Endothelial cell of umbilical vein (primary cell): ENCODE measurements around the gene SCIN. TPM values are rescaled to one million over a fixed set of nuclear protein-coding genes. Genes with fewer than 3 reads are reported as not detected.

Experiments used
- BruUV-seq: library from RNA; stranded (reverse); fragments of 400-500 nt; replicated peaks from 2 replicates; lab custom pipeline; 2021; lab: Mats Ljungman, UMichigan
- CTCF ChIA-PET: fragments of 300-600, 350-600 bp; sonication (Branson Sonifier 250); formaldehyde crosslinking; loops from one replicate; lab custom pipeline; 2021; ENCODE audit warnings: antibody characterized with exemption, inconsistent platforms; lab: Charles Lee
- POLR2A ChIA-PET: fragments of 300-600, 350-600 bp; sonication (Branson Sonifier 250); formaldehyde crosslinking; loops from one replicate; lab custom pipeline; 2021; ENCODE audit warnings: antibody characterized with exemption, inconsistent platforms; lab: Charles Lee
- DNase-seq: peaks from one replicate; pipeline ENCODE4 v3.0.0-alpha.2; 2011; ENCODE audit warnings: low read depth, low spot score
- FAIRE-seq: peaks from 2 replicates; lab custom pipeline; 2011; peaks lifted over from hg19 to GRCh38; lab: Jason Lieb, UNC
- H2AFZ ChIP-seq: 2 replicates; pipeline ENCODE4 v1.6.0; 2012; ENCODE audit warnings: low read depth, low read length, control low read depth, inconsistent platforms
- H3K27ac ChIP-seq: 2 replicates; pipeline ENCODE4 v1.5.1; 2011; ENCODE audit warnings: low read depth, mild to moderate bottlenecking, control low read depth, low read length, moderate library complexity; ENCODE audit not compliant: insufficient read depth
- H3K27me3 ChIP-seq, 2 experiments: 2 replicates each; pipeline versions ENCODE4 v1.6.0 to v1.6.1; 2011; ENCODE audit warnings: low read length in 2 of 2, mixed read lengths in 1 of 2; ENCODE audit not compliant: control insufficient read depth in 2 of 2, insufficient read depth in 2 of 2
- H3K36me3 ChIP-seq, 2 experiments: 2 replicates in 1 of 2; 3 replicates in 1 of 2; pipeline ENCODE4 v1.5.1; 2011; ENCODE audit warnings: low read length in 2 of 2, mild to moderate bottlenecking in 1 of 2, moderate library complexity in 1 of 2; ENCODE audit not compliant: control insufficient read depth in 2 of 2, insufficient read depth in 2 of 2; ENCODE audit errors: extremely low read depth in 1 of 2
- H3K4me1 ChIP-seq: 3 replicates; pipeline ENCODE4 v1.5.1; 2011; ENCODE audit warnings: mild to moderate bottlenecking, low read length; ENCODE audit not compliant: control insufficient read depth, insufficient read depth; ENCODE audit errors: extremely low read depth
- H3K4me2 ChIP-seq: 2 replicates; pipeline ENCODE4 v1.6.1; 2011; ENCODE audit warnings: low read length, control low read depth, mixed read lengths; ENCODE audit not compliant: insufficient read depth
- H3K4me3 ChIP-seq, 3 experiments: fragments of 200-600 bp in 1 of 3; sonication (generic), shearing (Covaris generic) in 1 of 3; replicated peaks in 1 of 3; 2 replicates each; pipeline ENCODE4 v1.5.1; 2011 to 2016; ENCODE audit warnings: control low read depth in 3 of 3, low read length in 3 of 3, mild to moderate bottlenecking in 2 of 3, inconsistent platforms in 1 of 3, low read depth in 1 of 3, moderate library complexity in 1 of 3; ENCODE audit not compliant: insufficient read depth in 1 of 3
- H3K79me2 ChIP-seq: 2 replicates; pipeline ENCODE4 v1.6.0; 2012; ENCODE audit warnings: low read length, inconsistent platforms; ENCODE audit not compliant: control insufficient read depth, insufficient read depth
- H3K9ac ChIP-seq: replicated peaks from 2 replicates; pipeline ENCODE3; 2011; ENCODE audit warnings: low read length, control low read depth; ENCODE audit not compliant: insufficient read depth; ENCODE audit errors: extremely low read depth
- H3K9me1 ChIP-seq: replicated peaks from 3 replicates; pipeline ENCODE4 v1.6.0; 2011; ENCODE audit warnings: mild to moderate bottlenecking, low read length; ENCODE audit not compliant: control insufficient read depth, insufficient read depth; ENCODE audit errors: extremely low read depth
- H3K9me3 ChIP-seq: replicated peaks from 2 replicates; pipeline ENCODE4 v1.5.1; 2012; ENCODE audit warnings: low read length, inconsistent platforms; ENCODE audit not compliant: control insufficient read depth, insufficient read depth
- H4K20me1 ChIP-seq: replicated peaks from 2 replicates; pipeline ENCODE3; 2011; ENCODE audit warnings: mild to moderate bottlenecking, low read length; ENCODE audit not compliant: control insufficient read depth, insufficient read depth; ENCODE audit errors: extremely low read depth
- CTCF ChIP-seq, 2 donors: IDR thresholded peaks; 1 replicate in 1 of 2; 2 replicates in 1 of 2; pipeline ENCODE4 v1.5.1; 2011; ENCODE audit warnings: low read length in 2 of 2, mild to moderate bottlenecking in 2 of 2, moderate library complexity in 2 of 2, control low read depth in 1 of 2, inconsistent platforms in 1 of 2, low read depth in 1 of 2; ENCODE audit not compliant: insufficient read depth in 1 of 2; ENCODE audit errors: extremely low read depth in 1 of 2
- EZH2 ChIP-seq: IDR thresholded peaks from 2 replicates; pipeline ENCODE4 v1.6.1; 2012; ENCODE audit warnings: borderline replicate concordance, low read depth, mild to moderate bottlenecking, moderate library complexity, low read length, inconsistent platforms; ENCODE audit not compliant: severe bottlenecking
- FOS ChIP-seq: IDR thresholded peaks from 2 replicates; pipeline ENCODE4 v1.6.1; 2011; ENCODE audit warnings: mild to moderate bottlenecking, low read length, moderate library complexity, borderline replicate concordance; ENCODE audit not compliant: insufficient read depth
- GATA2 ChIP-seq: IDR thresholded peaks from 2 replicates; pipeline ENCODE4 v1.7.0; 2011; ENCODE audit warnings: low read depth, mild to moderate bottlenecking, moderate library complexity, mixed read lengths, low read length; ENCODE audit not compliant: insufficient read length, insufficient read depth
- JUN ChIP-seq: IDR thresholded peaks from 2 replicates; pipeline ENCODE4 v1.6.1; 2011; ENCODE audit warnings: borderline replicate concordance, low read depth; ENCODE audit not compliant: insufficient read length, insufficient read depth
- MYC ChIP-seq: IDR thresholded peaks from one replicate; pipeline ENCODE4 v1.6.1; 2011; ENCODE audit warnings: mild to moderate bottlenecking, low read depth, low read length
- POLR2A ChIP-seq: IDR thresholded peaks from 2 replicates; pipeline ENCODE4 v1.6.1; 2012; ENCODE audit warnings: low read depth, mild to moderate bottlenecking, control low read depth, low read length
- POLR2AphosphoS5 ChIP-seq: IDR thresholded peaks from 2 replicates; pipeline ENCODE4 v1.6.1; 2012; ENCODE audit warnings: low read depth, mild to moderate bottlenecking, control low read depth, low read length, moderate library complexity; ENCODE audit not compliant: insufficient read depth
- dilution Hi-C: fragments of 300-500 bp; cut with MboI; formaldehyde crosslinking; loops from one replicate; pipeline ENCODE4 v1.15.0; 2019; ENCODE audit warnings: low sequenced_read_pairs; ENCODE audit not compliant: extremely low pct_ligation_motif_present
- intact Hi-C: fragments of 100-400 bp; cut with micrococcal nuclease; formaldehyde crosslinking; loops from one replicate; pipeline ENCODE4 v1.10.0; 2022
- polyA plus RNA-seq, 4 experiments: library from polyadenylated mRNA; depleted of rRNA in 3 of 4; stranded (reverse) in 3 of 4; unstranded in 1 of 4; fragments of >200 nt; gene quantifications; 2 replicates each; pipeline versions ENCODE4 v1.2.1 to v1.2.3, GENCODE V29; 2011 to 2012; ENCODE audit warnings: missing spikeins in 1 of 4
- total RNA-seq: library from RNA; stranded (reverse); gene quantifications from 2 replicates; pipeline ENCODE4 v1.2.3, GENCODE V29; 2021
- TF ChIP-seq, protein P1 (sequence below): IDR thresholded peaks from 2 replicates; pipeline ENCODE4 v1.6.1; 2011; ENCODE audit not compliant: insufficient read depth, insufficient read length

The SCIN gene
- total and polyA plus RNA-seq, 2 donors (not counting 3 experiments of a cell fraction or from before 2014, with no cell fraction given) = 0.07 to 0.69 TPM

GRCh38 chr7:12572941-12573575, 2.5 kb downstream of the SCIN start:
- no peak overlapping the region for H2AFZ ChIP-seq
- dilution Hi-C loops (no loop called here), intact Hi-C loops (no loop called here)
- DNase-seq (no peak), FAIRE-seq (no peak)
- H3K4me3 ChIP-seq = no peak overlapping the region
- no peak overlapping the region for H3K27ac ChIP-seq
- no peaks in the 10 kb centered on the region for H3K9me1 ChIP-seq
- TF ChIP-seq FOS = no peak
- TF ChIP-seq CTCF (IDR thresholded peaks at IDR 0.05; ENCODE audit: extremely low read depth in 1 of 2, insufficient read depth in 1 of 2, low read depth in 1 of 2, low read length in 2 of 2) = no peak
- TF ChIP-seq, protein P1, sequence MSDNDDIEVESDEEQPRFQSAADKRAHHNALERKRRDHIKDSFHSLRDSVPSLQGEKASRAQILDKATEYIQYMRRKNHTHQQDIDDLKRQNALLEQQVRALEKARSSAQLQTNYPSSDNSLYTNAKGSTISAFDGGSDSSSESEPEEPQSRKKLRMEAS = no peak
- TF ChIP-seq POLR2AphosphoS5 = no peak
- TF ChIP-seq GATA2 = no peak
- no peak for TF ChIP-seq JUN
- no peak for TF ChIP-seq EZH2
- no peak for TF ChIP-seq MYC
- no peak for TF ChIP-seq POLR2A
- H3K79me2 ChIP-seq = no peaks in the 10 kb centered on the region
- no peaks in the 10 kb centered on the region for H3K36me3 ChIP-seq
- no peaks in the 10 kb centered on the region for H3K9me3 ChIP-seq
- H3K4me1 ChIP-seq = peaks cover 9% of the 10 kb centered on the region
- no peak overlapping the region for H3K9ac ChIP-seq
- no TSS peak for BruUV-seq
- no peak overlapping the region for H3K4me2 ChIP-seq
- POLR2A ChIA-PET = no interaction called here
- CTCF ChIA-PET = interaction anchor here (1.3 kb wide), 1 partner anchor 11 kb away, joined by 3 read pairs; no protein-coding TSS in a partner anchor
- peaks cover 23 to 39% of the 10 kb centered on the region in 2 experiments for H3K27me3 ChIP-seq
- no peaks in the 10 kb centered on the region for H4K20me1 ChIP-seq
